GM18502 (cell line): Measurements from ENCODE around the gene STAT6.
"Not testable (repeated sequence)": the region's sequence is repeated elsewhere in the genome, so short reads cannot be mapped to it uniquely, and the experiment has no call there.

Source experiments
- ATAC-seq: cut with Tn5 transposase; IDR thresholded peaks from one replicate; pipeline ENCODE4 v1.9.1; 2021; ENCODE audit warnings: mild to moderate bottlenecking; ENCODE audit not compliant: unreplicated experiment, poor library complexity

The STAT6 gene

GRCh38 chr12:57127101-57127725 is 16.1 kb upstream of the STAT6 start:
- ATAC-seq: peak; percentile 38

GRCh38 chr12:57126561-57126960 is 15.4 kb upstream of the STAT6 start:
- no peak for ATAC-seq

- ATAC-seq: no peak
Observed at GRCh38 chr12:57126061-57126460, 14.9 kb upstream of the STAT6 start.

DNA sequence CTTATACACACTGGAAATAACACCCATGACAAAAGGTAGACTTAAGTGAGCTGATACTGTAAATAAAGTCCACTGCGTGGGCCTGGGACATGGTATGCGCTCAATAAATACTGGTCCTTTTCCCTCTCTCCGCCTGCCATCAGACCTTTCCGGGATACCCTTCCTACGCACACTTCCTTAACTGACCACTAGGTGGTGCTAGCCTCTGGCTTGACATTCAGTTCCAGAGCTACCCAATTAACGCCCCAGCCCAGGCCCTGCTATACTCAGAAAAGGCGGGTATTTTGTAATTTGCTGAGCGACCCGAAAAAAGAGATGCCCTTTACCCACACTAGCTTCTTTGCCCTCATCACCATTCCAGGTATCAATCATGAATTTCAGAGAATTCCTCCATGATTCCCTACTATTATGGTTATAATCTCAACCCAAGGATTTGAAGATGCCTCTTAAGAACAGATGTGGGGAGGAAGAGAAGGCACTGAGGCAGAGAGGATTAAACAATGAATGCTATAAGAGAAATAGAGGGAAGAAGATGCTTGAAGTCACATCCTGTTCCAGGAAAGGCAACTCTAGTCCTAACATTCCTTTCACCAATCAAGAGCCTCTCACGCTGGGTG is 13.2 kb upstream of the STAT6 start:
- ATAC-seq: peak; percentile 52

DNA sequence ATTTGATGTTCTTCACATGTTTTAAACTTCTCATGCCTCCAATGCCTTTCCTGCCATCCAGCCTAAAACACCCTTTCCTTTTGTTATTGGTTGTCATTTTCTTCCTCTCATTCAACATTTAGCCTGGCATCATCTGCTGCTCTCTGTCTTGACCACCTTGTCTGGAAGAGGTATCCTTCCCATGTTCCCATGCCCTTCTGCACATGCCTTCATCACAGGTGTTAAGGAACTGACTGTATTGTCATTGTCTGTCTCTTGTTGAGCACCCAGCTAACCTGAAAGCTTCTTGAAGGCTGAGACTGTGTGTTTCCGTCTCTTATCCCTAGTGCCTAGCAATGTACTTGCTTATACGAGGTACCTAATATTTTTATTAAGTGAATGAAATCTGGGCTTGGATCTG is 12.7 kb upstream of the STAT6 start:
- ATAC-seq: no peak

DNA sequence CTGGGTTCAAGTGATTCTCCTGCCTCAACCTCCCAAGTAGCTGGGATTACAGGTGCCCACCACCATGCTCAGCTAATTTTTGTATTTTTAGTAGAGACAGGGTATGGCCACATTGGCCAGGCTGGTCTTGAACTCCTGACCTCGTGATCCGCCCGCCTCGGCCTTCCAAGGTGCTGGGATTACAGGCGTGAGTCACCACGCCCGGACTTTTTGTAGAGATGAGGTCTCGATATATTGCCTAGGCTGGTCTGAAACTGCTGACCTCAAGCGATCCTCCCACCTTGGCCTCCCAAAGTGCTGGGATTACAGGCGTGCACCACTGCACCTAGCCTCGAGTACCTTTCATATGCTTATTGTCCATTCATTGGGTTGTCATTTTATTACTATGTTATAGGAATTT is 9.6 kb upstream of the STAT6 start:
- ATAC-seq: not testable (repeated sequence)

DNA sequence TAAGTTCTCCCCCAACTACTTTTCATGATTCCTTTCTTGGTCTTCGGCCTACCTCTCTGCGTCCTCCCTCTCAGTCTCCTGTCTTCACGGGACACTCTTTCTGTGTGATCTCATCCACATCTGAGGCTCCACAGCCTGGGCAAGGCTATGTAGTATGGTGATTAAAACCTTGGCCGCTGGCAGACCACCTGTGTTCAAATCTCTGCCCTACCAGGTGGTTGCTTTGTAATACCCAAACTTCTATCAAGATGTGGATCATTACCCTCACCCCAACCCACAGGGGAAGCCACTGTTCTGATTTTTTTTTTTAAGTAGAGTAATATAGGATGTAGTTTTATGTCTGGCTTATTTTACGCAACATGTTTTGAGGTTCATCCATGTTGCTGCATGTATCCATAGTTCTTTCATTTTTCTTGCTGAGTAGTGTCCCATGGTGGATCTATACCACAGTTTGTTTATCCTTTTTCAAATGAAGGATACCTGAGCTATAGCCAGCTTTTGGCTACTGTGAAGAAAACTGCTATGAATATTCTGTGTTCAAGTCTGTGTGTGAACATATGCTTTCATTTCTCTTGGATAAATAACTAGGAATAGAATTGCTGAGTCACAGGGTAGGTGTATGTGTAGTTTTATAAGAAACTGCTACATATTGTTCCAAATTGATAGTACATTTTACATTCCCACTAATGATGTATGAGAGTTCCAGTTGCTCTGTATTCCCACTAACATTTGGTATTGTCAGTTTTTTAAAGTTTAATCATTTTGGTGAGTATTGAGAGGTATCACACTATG is 8.3 kb upstream of the STAT6 start:
- peak; percentile 27 for ATAC-seq

- ATAC-seq: peak; percentile 66
Observed at GRCh38 chr12:57118711-57119271, 7.6 kb upstream of the STAT6 start.

- ATAC-seq: no peak
Observed at GRCh38 chr12:57116580-57117281, 5.6 kb upstream of the STAT6 start.

DNA sequence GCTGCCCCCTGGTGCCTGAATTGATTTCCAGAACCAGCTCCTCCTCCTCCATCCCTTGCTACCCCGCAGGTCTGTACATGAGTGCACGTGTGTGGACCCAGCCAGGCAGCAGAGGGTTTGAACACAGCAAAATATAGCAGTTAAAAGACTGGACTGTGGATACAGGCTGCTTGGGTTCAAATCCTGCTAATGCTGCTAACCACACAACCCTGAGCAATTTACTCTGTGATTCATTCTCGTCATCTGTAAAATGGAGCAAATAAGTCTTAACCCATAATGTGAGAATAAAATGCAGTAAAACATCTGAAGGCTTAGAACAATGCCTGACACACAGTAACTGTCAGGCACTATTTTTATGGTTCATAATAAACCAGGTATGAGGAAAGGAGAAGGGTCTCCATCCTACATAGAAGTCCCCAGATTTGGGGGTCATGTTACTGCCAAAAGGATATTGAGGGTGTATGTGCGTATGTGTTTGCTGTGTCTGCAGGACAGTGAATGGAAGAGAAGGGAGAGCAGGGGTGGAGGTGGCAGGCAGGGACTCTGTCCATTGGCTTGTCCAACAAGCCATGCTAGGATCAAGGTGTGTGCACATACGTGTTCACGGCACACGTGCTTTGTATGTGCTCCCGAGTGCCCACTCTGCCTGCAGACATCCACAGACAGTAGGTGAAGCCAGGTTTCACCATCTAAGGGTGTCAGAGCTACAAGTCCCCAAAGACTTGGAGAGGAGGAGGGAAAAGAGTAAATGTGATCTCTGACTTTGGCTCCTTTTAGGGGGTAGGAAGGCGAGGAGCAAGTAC is 1.5 kb upstream of the STAT6 start:
- ATAC-seq: peak; percentile 61

- peak; percentile 51 for ATAC-seq
Observed at GRCh38 chr12:57110104-57111030, 795 bp downstream of the STAT6 start.

DNA sequence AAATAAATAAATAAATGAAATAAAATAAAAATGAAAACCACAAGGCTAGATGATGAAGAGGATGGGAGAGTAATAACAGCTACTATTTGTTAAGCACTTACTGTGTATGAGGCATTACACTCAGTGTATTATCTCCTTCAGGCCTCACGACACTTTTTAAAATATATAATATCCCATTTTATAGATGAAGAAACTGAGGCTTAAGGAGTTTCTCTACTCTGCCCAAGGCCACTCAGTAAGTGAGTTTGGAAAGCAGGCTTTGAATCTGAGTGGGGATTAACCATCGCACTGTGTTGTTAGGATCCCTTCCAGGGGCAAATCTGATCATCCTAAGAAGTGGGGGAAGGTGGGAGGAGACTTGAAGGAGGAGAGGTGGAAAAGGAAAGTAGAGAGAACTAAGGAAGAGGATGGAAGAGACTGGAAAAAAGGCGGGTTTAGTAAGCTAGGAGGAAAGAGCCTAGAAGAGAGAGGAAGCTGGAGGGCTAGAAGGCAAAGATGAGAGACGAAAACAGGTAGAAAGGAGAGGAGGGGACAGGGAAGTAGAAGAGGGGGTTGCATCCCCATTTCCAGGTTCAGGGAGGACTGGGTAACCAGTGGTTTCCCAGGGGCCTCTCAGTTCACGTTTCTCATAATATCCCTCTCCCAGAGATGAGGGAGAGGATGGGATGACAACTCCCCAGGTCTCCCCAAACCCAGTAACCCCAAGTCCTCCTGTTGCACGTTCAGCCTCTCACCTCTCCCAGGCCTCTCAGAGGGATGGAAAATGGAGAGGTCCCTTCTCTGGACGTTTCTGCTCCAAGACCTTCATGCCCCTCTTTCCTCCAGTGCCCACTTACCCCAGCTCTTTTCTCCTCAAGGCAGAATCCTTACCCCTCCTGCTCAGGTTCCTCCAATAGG is 1.7 kb downstream of the STAT6 start:
- no peak for ATAC-seq

DNA sequence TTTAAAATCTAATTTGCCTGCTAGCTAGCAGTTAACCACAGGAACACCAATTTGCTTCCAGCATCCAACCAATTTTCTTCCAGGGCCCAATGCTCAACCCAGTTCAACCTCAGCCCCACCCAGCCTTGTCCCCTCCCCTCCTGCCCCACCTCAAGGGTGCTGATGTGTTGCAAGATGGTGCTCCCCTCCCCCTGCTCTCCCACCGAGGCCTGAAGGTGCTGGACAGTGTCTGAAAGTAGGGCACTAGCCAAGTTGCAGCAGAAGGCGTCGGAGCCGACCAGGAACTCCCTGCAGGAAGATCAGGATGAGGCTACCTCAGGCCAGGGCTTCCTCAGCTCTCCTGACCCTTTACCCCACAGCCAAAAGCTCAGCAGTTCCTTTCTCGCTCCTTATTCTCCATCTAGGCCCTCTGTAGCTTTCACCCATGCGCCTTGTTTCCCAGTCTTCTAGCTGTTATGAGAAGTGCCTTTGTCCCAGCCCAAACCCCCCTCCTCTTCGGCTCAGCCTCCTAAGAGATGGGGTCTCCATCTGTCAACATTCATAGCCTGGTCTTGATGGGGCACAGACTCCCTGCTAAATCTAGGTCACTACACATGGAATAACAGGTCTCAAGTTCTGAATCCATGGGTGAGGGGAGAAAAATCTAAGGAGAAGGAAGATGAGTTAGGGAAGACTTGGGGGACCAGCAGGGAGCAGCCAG is 3.6 kb downstream of the STAT6 start:
- ATAC-seq: no peak

GRCh38 chr12:57106021-57106708 is 5.0 kb downstream of the STAT6 start:
- ATAC-seq: no peak

GRCh38 chr12:57105011-57105753 is 6.0 kb downstream of the STAT6 start:
- ATAC-seq: no peak
